Smooth muscle cell (in vitro differentiated cells): Measurements from ENCODE around the gene PPP2R2C. TPM values are rescaled to one million over a fixed set of nuclear protein-coding genes. Genes with fewer than 3 reads are reported as not detected.

Source experiments
- DNase-seq: peaks from one replicate; lab custom pipeline; 2025; ENCODE audit not compliant: unreplicated experiment; lab: John Stamatoyannopoulos, UW
- H2AFZ ChIP-seq: fragments of 200-600 bp; sonication (generic); 2 replicates; pipeline ENCODE4 v1.6.0; 2016; ENCODE audit warnings: antibody characterized with exemption, low read depth, mild to moderate bottlenecking
- H3F3A ChIP-seq: fragments of 200-600 bp; sonication (generic); 2 replicates; pipeline ENCODE4 v1.6.0; 2017; ENCODE audit warnings: antibody characterized with exemption, low read depth
- H3K27ac ChIP-seq: fragments of 200-600 bp; sonication (generic); 2 replicates; pipeline ENCODE4 v1.5.1; 2016; ENCODE audit warnings: low read depth, mild to moderate bottlenecking
- H3K27me3 ChIP-seq: fragments of 200-600 bp; sonication (generic); 2 replicates; pipeline ENCODE4 v1.6.1; 2016; ENCODE audit warnings: low read depth, mild to moderate bottlenecking
- H3K36me3 ChIP-seq: fragments of 200-600 bp; sonication (generic); 2 replicates; pipeline ENCODE4 v1.5.1; 2016; ENCODE audit warnings: low read depth
- H3K4me1 ChIP-seq: fragments of 200-600 bp; sonication (generic); 2 replicates; pipeline ENCODE4 v1.5.1; 2016; ENCODE audit warnings: low read depth
- H3K4me2 ChIP-seq: fragments of 200-600 bp; sonication (generic); 2 replicates; pipeline ENCODE4 v1.6.0; 2016; ENCODE audit warnings: mild to moderate bottlenecking
- H3K4me3 ChIP-seq: fragments of 200-600 bp; sonication (generic); 2 replicates; pipeline ENCODE4 v1.5.1; 2016; ENCODE audit warnings: mild to moderate bottlenecking
- H3K79me2 ChIP-seq: fragments of 200-600 bp; sonication (generic); 2 replicates; pipeline ENCODE4 v1.6.0; 2016; ENCODE audit warnings: low read depth, mild to moderate bottlenecking
- H3K9ac ChIP-seq: fragments of 200-600 bp; sonication (generic); 2 replicates; pipeline ENCODE4 v1.6.0; 2016; ENCODE audit warnings: low read depth
- H3K9me3 ChIP-seq: fragments of 200-600 bp; sonication (generic); replicated peaks from 2 replicates; pipeline ENCODE4 v1.5.1; 2016; ENCODE audit warnings: low read depth
- H4K20me1 ChIP-seq: fragments of 200-600 bp; sonication (generic); 2 replicates; pipeline ENCODE4 v1.6.0; 2016; ENCODE audit warnings: low read depth
- WGBS: methylation state at CpG from one replicate; pipeline ENCODE4 v1.1.7; 2016; ENCODE audit warnings: low lambda C conversion rate; 5-methylcytosine and 5-hydroxymethylcytosine counted together
- polyA plus RNA-seq: library from polyadenylated mRNA; unstranded; fragments of >200 nt; fragmentation: Nextera tagmentation; extraction: Ambion mirVana; gene quantifications from 2 replicates; pipeline ENCODE4 v1.2.1, GENCODE V29; 2016
- total RNA-seq: library from RNA; depleted of rRNA; stranded (reverse); fragments of >200 nt; gene quantifications from 2 replicates; pipeline ENCODE4 v1.2.3, GENCODE V29; 2014
- TF ChIP-seq, protein P1 (sequence below): fragments of 200-600 bp; sonication (generic); IDR thresholded peaks from 2 replicates; pipeline ENCODE4 v1.5.1; 2017; ENCODE audit warnings: borderline replicate concordance, mild to moderate bottlenecking, antibody characterized with exemption; ENCODE audit not compliant: insufficient read depth, poor library complexity, severe bottlenecking

PPP2R2C gene
- total and polyA plus RNA-seq, 2 experiments from 2014 or later, result 0.54 to 1.8 TPM

DNA sequence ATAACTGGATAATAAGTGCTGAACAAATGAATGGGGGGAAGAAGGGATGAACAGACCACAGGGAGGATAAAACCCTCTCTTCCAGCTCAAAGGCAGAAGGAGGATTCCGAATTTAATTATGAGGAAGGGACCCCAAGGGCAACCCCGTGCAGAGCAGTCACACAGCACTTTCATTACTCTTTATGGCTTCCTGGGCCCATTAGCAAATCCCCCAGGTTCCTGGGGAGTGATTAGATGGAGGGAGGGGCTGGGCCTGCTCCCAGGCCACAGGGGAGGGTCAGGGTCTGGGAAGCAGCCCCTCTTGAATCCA lies 67.1 kb downstream of the PPP2R2C start:
- H3K27me3 ChIP-seq, result peaks cover 11% of the 10 kb centered on the region
- H4K20me1 ChIP-seq, result no peaks in the 10 kb centered on the region
- no peak overlapping the region for H3K9ac ChIP-seq
- H3K4me2 ChIP-seq, result no peak overlapping the region
- no peak overlapping the region for H3K4me3 ChIP-seq
- no peak overlapping the region for H3K27ac ChIP-seq
- WGBS, result 21% methylated on average over 2 of the region's 2 CpGs
- no peak overlapping the region for H2AFZ ChIP-seq
- no peak for DNase-seq
- no peaks in the 10 kb centered on the region for H3K9me3 ChIP-seq
- no peaks in the 10 kb centered on the region for H3K79me2 ChIP-seq
- H3F3A ChIP-seq, result no peaks in the 10 kb centered on the region
- peaks cover 12% of the 10 kb centered on the region for H3K4me1 ChIP-seq
- TF ChIP-seq, protein P1, sequence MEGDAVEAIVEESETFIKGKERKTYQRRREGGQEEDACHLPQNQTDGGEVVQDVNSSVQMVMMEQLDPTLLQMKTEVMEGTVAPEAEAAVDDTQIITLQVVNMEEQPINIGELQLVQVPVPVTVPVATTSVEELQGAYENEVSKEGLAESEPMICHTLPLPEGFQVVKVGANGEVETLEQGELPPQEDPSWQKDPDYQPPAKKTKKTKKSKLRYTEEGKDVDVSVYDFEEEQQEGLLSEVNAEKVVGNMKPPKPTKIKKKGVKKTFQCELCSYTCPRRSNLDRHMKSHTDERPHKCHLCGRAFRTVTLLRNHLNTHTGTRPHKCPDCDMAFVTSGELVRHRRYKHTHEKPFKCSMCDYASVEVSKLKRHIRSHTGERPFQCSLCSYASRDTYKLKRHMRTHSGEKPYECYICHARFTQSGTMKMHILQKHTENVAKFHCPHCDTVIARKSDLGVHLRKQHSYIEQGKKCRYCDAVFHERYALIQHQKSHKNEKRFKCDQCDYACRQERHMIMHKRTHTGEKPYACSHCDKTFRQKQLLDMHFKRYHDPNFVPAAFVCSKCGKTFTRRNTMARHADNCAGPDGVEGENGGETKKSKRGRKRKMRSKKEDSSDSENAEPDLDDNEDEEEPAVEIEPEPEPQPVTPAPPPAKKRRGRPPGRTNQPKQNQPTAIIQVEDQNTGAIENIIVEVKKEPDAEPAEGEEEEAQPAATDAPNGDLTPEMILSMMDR, result no peak
- H3K36me3 ChIP-seq, result no peaks in the 10 kb centered on the region

DNA sequence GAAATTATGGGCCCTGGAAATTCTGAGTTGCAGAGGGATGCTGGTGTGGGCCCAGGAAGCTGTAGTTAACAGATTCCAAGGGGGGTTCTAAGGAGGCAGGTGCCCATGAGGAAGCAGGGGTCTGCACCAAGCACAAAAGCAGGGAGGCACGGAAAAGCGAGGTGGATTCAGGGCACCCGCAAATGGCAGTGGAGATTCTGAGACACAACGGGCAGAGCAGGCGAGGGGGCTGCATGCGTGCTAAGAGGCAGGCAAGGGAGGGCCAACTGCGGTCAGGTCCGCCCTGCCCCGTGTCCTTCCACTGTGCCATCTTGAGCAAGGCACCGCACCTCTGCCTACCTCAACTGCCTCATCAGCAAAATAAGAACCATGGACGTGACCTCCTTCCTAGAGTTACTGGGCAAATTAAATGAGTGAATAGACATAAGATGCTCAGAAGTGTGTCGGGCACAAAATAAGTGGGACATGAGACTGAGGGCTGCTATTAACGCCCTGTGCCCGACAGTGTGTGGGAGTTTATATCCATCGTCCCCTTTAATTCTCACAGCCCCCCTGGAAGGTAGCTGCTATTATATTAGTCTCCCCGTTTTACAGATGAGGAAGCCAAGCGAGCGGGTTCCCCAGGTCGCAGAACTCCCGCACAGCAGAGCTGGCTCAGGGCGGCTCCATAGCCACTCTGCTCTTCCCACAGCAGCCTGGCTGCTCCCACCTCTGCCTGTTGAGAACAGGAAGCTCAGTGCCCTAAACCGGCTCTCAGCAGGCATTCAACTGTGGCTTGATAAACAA lies 67.6 kb downstream of the PPP2R2C start:
- no peak for DNase-seq
- TF ChIP-seq, protein P1, result no peak
- H3K4me2 ChIP-seq, result no peak overlapping the region
- 81% methylated on average over 22 of the region's 22 CpGs for WGBS
- no peak overlapping the region for H3K27ac ChIP-seq
- no peaks in the 10 kb centered on the region for H4K20me1 ChIP-seq
- H3K79me2 ChIP-seq, result no peaks in the 10 kb centered on the region
- H3K9ac ChIP-seq, result no peak overlapping the region
- H3K27me3 ChIP-seq, result peaks cover 11% of the 10 kb centered on the region
- H3F3A ChIP-seq, result no peaks in the 10 kb centered on the region
- H3K4me1 ChIP-seq, result peaks cover 12% of the 10 kb centered on the region
- H2AFZ ChIP-seq, result no peak overlapping the region
- H3K4me3 ChIP-seq, result no peak overlapping the region
- H3K36me3 ChIP-seq, result no peaks in the 10 kb centered on the region
- H3K9me3 ChIP-seq, result no peaks in the 10 kb centered on the region

DNA sequence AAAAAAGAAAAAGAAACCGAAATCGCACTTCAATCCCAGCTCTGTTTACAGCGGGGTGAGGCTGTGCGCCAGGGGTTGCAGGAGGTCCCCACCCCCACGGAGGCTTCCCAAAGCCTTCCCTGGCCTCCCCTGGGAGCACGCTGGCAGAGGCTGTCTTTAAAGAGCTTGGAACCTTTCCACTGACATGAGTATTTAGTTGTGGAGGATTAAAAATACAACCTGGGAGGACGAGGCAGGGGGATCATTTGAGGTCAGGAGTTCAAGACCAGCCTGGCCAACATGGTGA lies 69.1 kb downstream of the PPP2R2C start:
- H3K4me2 ChIP-seq, result no peak overlapping the region
- H3K9me3 ChIP-seq, result no peaks in the 10 kb centered on the region
- no peak overlapping the region for H3K4me3 ChIP-seq
- no peak for DNase-seq
- no peaks in the 10 kb centered on the region for H3F3A ChIP-seq
- no peak overlapping the region for H3K27ac ChIP-seq
- TF ChIP-seq, protein P1, result no peak
- no peaks in the 10 kb centered on the region for H4K20me1 ChIP-seq
- WGBS, result 42% methylated on average over 7 of the region's 7 CpGs
- no peaks in the 10 kb centered on the region for H3K79me2 ChIP-seq
- no peaks in the 10 kb centered on the region for H3K36me3 ChIP-seq
- no peak overlapping the region for H2AFZ ChIP-seq
- H3K9ac ChIP-seq, result no peak overlapping the region
- H3K27me3 ChIP-seq, result peaks cover 15% of the 10 kb centered on the region
- peaks cover 12% of the 10 kb centered on the region for H3K4me1 ChIP-seq

DNA sequence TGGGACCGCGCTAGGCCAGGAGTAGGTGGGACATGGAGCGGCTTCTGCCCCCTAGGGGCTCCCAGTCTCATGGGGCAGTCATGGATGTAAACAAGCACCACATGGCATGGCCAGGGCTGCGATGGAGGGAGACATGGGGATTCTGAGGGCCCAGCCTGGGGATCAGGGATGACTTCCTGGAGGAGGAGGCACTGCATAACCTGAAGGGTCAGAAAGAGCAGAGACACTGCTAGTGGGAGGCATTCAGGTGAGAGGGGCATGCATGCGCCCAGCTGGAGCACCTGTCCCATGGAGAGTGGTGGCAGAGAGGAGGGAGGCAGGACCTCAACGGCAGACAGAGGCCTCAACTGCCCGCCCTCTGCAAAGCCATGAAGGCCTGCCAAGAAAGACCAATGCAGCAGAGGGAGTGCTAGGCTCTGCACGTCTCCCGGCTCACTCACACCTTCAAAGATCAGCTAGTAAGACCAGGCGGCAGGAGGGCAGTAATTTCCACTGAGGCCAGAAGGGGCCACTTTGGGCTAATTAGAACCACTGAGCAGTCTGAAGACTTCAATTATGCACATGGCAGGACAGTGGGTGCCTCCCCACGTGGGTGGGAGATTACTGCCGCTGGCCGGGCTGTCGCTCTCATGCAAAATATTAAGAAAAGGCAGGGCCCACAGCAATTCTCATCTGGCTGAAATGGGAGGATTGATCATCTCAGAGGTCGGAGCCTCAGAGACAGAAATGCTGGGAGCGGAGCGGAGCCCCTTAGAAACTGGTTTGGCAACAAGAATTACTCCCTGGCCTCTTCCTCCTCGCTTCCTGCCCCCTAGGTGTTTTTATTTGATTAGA lies 69.6 kb downstream of the PPP2R2C start:
- H3K4me3 ChIP-seq, result no peak overlapping the region
- no peak overlapping the region for H3K4me2 ChIP-seq
- H3K27me3 ChIP-seq, result peaks cover 15% of the 10 kb centered on the region
- no peaks in the 10 kb centered on the region for H4K20me1 ChIP-seq
- H3F3A ChIP-seq, result no peaks in the 10 kb centered on the region
- TF ChIP-seq, protein P1, result no peak
- no peak overlapping the region for H2AFZ ChIP-seq
- 60% methylated on average over 18 of the region's 18 CpGs for WGBS
- H3K4me1 ChIP-seq, result peaks cover 12% of the 10 kb centered on the region
- H3K79me2 ChIP-seq, result no peaks in the 10 kb centered on the region
- H3K9ac ChIP-seq, result no peak overlapping the region
- no peak for DNase-seq
- no peaks in the 10 kb centered on the region for H3K9me3 ChIP-seq
- no peak overlapping the region for H3K27ac ChIP-seq
- H3K36me3 ChIP-seq, result no peaks in the 10 kb centered on the region
